Measurements from ENCODE around the gene CBR4.

GRCh38 chr4:169010125-169011023, at the start of gene CBR4:
- TF ChIP-seq CTCF (conservative IDR thresholded peaks at IDR 0.05 in 1 of 2, IDR thresholded peaks at IDR 0.05 in 1 of 2; ENCODE audit: extremely low read depth in 1 of 2, insufficient read depth in 1 of 2, low read depth in 1 of 2, low read length in 2 of 2), result peak; percentile 15 to 43
- no peak for TF ChIP-seq EZH2 (IDR thresholded peaks at IDR 0.05; ENCODE audit: borderline replicate concordance, low read length)

All from mammary epithelial cell (primary cell).